GM12878 (cell line): ENCODE measurements around the gene MYLK4. TPM values are rescaled to one million over a fixed set of nuclear protein-coding genes. Genes with fewer than 3 reads are reported as not detected.

ENCODE experiments used
- CHD1 ChIP-seq: IDR thresholded peaks from 2 replicates; pipeline ENCODE4 v1.6.1; 2012; ENCODE audit warnings: low read depth, low read length, improper control_type of control experiment
- DPF2 ChIP-seq: fragments of 450-650 bp; IDR thresholded peaks from 2 replicates; pipeline ENCODE4 v1.6.1; 2017; ENCODE audit warnings: mild to moderate bottlenecking
- EGR1 ChIP-seq, 2 experiments: IDR thresholded peaks; 1 replicate in 1 of 2; 2 replicates in 1 of 2; pipeline ENCODE4 v1.6.1; 2011 to 2012; ENCODE audit warnings: low read depth in 2 of 2, low read length in 2 of 2, borderline replicate concordance in 1 of 2, mild to moderate bottlenecking in 1 of 2, moderate library complexity in 1 of 2
- NRF1 ChIP-seq: conservative IDR thresholded peaks from 2 replicates; pipeline ENCODE4 v1.6.1; 2011; ENCODE audit warnings: mild to moderate bottlenecking, low read depth, low read length, improper control_type of control experiment
- PAX8 ChIP-seq: fragments of 450-650 bp; IDR thresholded peaks from 2 replicates; pipeline ENCODE4 v1.6.1; 2017; ENCODE audit warnings: mild to moderate bottlenecking, moderate library complexity
- SIN3A ChIP-seq: IDR thresholded peaks from 2 replicates; pipeline ENCODE4 v1.6.1; 2012; ENCODE audit warnings: low read depth, low read length, improper control_type of control experiment
- ZNF217 ChIP-seq: fragments of 450-650 bp; IDR thresholded peaks from 2 replicates; pipeline ENCODE4 v1.6.1; 2017; ENCODE audit warnings: antibody characterized with exemption, mild to moderate bottlenecking
- ZNF274 ChIP-seq: IDR thresholded peaks from one replicate; pipeline ENCODE4 v1.8.0; 2011; ENCODE audit not compliant: insufficient read length, insufficient read depth
- polyA plus RNA-seq, 11 experiments: library from polyadenylated mRNA; depleted of rRNA in 4 of 11; unstranded in 6 of 11; stranded (reverse) in 5 of 11; fragments of >200 nt; fragmentation: Nextera tagmentation in 4 of 11; fragmentation: Illumina TruSeq in 1 of 11; extraction: Ambion mirVana in 4 of 11; extraction: Trizol in 1 of 11; gene quantifications; 1 replicate in 1 of 11; 2 replicates in 10 of 11; pipeline versions ENCODE4 v1.2.1 to v1.2.3, GENCODE V29; 2011 to 2016; ENCODE audit warnings: inconsistent platforms in 2 of 11, missing spikeins in 2 of 11, low read depth in 1 of 11
- total RNA-seq, 4 experiments: library from RNA; depleted of rRNA in 3 of 4; stranded (reverse); fragments of >200 nt in 3 of 4; fragmentation: Illumina TruSeq in 1 of 4; extraction: Trizol in 1 of 4; gene quantifications; 2 replicates each; pipeline versions ENCODE4 v1.2.1 to v1.2.3, GENCODE V29; 2013 to 2021
- TF ChIP-seq, protein P1 (sequence below), 3 experiments: IDR thresholded peaks in 2 of 3; conservative IDR thresholded peaks in 1 of 3; 2 replicates each; pipeline ENCODE4 v1.5.1; 2011; ENCODE audit warnings: low read depth in 3 of 3, low read length in 3 of 3, mild to moderate bottlenecking in 3 of 3, control low read depth in 2 of 3, moderate library complexity in 2 of 3, inconsistent platforms in 1 of 3, mixed read lengths in 1 of 3; ENCODE audit not compliant: control insufficient read depth in 2 of 3, insufficient read depth in 1 of 3; ENCODE audit errors: extremely low read depth in 1 of 3
- TF ChIP-seq, protein P2 (sequence below): fragments of 450-650 bp; formaldehyde crosslinking; IDR thresholded peaks from 2 replicates; pipeline ENCODE4 v1.4.0; 2022; ENCODE audit warnings: mild to moderate bottlenecking, moderate library complexity
- TF ChIP-seq, protein P3 (sequence below): fragments of 450-650 bp; IDR thresholded peaks from 2 replicates; pipeline ENCODE4 v1.6.1; 2014; ENCODE audit warnings: mild to moderate bottlenecking
- TF ChIP-seq, protein P4 (sequence below): fragments of 450-650 bp; IDR thresholded peaks from 2 replicates; pipeline ENCODE4 v1.6.1; 2017; ENCODE audit warnings: borderline replicate concordance

The MYLK4 gene
- total and polyA plus RNA-seq, 10 of the 15 experiments (the other 5 are each of a cell fraction or from before 2014, with no cell fraction given): under 0.01 to 0.09 (median 0.05) TPM; not detected in 1

DNA sequence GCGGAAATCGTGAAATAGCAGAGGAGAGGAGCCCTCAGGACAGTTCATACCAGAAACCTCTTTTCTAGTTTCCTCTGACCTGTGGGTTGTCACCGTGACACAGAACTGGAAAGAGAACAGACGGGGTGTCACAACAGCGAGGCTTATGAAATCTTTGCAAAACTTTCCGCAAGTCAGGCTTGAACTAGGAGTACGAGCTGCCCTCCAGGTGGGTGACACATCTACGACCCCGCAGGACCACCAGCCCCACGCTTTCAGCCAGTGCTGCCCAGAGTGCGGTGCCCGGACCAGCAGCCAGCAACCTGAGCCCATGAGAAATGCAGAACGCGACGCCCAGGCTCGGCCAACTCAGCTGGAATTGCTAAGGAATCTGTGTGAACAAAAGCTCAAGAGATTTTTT lies 45.2 kb upstream of the MYLK4 start (continued):
- TF ChIP-seq, protein P1, sequence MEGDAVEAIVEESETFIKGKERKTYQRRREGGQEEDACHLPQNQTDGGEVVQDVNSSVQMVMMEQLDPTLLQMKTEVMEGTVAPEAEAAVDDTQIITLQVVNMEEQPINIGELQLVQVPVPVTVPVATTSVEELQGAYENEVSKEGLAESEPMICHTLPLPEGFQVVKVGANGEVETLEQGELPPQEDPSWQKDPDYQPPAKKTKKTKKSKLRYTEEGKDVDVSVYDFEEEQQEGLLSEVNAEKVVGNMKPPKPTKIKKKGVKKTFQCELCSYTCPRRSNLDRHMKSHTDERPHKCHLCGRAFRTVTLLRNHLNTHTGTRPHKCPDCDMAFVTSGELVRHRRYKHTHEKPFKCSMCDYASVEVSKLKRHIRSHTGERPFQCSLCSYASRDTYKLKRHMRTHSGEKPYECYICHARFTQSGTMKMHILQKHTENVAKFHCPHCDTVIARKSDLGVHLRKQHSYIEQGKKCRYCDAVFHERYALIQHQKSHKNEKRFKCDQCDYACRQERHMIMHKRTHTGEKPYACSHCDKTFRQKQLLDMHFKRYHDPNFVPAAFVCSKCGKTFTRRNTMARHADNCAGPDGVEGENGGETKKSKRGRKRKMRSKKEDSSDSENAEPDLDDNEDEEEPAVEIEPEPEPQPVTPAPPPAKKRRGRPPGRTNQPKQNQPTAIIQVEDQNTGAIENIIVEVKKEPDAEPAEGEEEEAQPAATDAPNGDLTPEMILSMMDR (IDR thresholded peaks at IDR 0.05 in 2 of 3, conservative IDR thresholded peaks at IDR 0.05 in 1 of 3; ENCODE audit: control insufficient read depth in 2 of 3, extremely low read depth in 1 of 3, insufficient read depth in 1 of 3, low read depth in 3 of 3, low read length in 3 of 3): no peak
- TF ChIP-seq ZNF274 (no peak), ZNF217 (no peak), PAX8 (no peak), EGR1 (IDR thresholded peaks at IDR 0.05; ENCODE audit: borderline replicate concordance in 1 of 2, low read depth in 2 of 2, low read length in 2 of 2) (no peak), CHD1 (no peak), SIN3A (no peak), NRF1 (no peak), DPF2 (no peak)
- TF ChIP-seq, protein P2, sequence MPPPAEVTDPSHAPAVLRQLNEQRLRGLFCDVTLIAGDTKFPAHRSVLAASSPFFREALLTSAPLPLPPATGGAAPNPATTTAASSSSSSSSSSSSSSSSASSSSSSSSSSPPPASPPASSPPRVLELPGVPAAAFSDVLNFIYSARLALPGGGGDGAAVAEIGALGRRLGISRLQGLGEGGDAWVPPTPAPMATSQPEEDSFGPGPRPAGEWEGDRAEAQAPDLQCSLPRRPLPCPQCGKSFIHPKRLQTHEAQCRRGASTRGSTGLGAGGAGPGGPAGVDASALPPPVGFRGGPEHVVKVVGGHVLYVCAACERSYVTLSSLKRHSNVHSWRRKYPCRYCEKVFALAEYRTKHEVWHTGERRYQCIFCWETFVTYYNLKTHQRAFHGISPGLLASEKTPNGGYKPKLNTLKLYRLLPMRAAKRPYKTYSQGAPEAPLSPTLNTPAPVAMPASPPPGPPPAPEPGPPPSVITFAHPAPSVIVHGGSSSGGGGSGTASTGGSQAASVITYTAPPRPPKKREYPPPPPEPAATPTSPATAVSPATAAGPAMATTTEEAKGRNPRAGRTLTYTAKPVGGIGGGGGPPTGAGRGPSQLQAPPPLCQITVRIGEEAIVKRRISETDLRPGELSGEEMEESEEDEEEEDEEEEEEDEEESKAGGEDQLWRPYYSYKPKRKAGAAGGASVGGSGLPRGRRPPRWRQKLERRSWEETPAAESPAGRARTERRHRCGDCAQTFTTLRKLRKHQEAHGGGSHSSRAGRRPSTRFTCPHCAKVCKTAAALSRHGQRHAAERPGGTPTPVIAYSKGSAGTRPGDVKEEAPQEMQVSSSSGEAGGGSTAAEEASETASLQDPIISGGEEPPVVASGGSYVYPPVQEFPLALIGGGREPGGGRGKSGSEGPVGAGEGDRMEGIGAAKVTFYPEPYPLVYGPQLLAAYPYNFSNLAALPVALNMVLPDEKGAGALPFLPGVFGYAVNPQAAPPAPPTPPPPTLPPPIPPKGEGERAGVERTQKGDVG (CRISPR knock-in tag): no peak
- TF ChIP-seq, protein P3, sequence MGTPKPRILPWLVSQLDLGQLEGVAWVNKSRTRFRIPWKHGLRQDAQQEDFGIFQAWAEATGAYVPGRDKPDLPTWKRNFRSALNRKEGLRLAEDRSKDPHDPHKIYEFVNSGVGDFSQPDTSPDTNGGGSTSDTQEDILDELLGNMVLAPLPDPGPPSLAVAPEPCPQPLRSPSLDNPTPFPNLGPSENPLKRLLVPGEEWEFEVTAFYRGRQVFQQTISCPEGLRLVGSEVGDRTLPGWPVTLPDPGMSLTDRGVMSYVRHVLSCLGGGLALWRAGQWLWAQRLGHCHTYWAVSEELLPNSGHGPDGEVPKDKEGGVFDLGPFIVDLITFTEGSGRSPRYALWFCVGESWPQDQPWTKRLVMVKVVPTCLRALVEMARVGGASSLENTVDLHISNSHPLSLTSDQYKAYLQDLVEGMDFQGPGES: no peak
- TF ChIP-seq, protein P4, sequence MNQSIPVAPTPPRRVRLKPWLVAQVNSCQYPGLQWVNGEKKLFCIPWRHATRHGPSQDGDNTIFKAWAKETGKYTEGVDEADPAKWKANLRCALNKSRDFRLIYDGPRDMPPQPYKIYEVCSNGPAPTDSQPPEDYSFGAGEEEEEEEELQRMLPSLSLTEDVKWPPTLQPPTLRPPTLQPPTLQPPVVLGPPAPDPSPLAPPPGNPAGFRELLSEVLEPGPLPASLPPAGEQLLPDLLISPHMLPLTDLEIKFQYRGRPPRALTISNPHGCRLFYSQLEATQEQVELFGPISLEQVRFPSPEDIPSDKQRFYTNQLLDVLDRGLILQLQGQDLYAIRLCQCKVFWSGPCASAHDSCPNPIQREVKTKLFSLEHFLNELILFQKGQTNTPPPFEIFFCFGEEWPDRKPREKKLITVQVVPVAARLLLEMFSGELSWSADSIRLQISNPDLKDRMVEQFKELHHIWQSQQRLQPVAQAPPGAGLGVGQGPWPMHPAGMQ: no peak
